D341Med (cell line): ENCODE measurements around the gene FAM204A.

Experiments
- DNase-seq: peaks from one replicate; pipeline ENCODE4 v3.0.0; 2012; ENCODE audit warnings: low spot score

The FAM204A gene

DNA sequence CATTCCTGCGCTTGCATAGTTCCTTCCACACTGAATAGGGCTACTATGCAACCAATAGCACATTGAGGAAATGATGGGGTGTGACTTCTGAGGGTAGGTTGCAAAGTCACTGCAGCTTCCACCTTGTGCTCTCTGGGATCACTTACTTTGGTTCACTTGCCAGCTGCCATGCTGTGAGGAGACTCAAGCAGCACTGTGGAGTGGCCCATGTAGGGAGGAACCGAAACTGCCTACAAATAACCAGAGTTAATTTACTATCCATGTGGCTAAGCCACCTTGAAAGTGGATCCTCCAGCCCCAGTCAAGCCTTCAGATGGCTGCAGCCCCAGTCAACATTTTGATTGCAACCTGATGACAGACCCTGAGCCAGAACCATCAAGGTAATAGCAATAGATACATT is 64.3 kb downstream of the FAM204A start:
- no peak for DNase-seq

GRCh38 chr10:118276727-118277126 is 65.4 kb downstream of the FAM204A start:
- no peak for DNase-seq

DNA sequence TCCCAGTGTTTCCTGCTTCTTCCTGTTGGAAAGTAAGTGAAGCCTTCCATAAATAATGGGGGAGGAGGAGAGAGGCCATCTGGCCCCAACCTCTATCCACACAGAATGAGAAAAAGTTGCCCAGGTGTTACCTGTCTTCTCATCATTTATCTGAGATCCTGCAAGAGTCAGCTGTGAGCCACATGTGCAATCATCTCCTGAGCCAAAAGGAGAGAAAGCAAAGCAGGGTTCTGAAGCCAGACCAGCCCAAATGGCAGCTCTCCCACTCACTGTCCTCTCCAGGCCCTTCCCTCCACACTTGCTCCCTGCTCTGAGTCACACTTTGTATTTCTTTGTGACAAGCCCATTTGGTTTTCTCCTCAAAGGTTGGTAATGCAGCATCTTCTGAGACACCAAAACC is 65.9 kb downstream of the FAM204A start:
- DNase-seq = no peak

- DNase-seq = no peak
Observed at GRCh38 chr10:118273662-118274061, 68.5 kb downstream of the FAM204A start.

DNA sequence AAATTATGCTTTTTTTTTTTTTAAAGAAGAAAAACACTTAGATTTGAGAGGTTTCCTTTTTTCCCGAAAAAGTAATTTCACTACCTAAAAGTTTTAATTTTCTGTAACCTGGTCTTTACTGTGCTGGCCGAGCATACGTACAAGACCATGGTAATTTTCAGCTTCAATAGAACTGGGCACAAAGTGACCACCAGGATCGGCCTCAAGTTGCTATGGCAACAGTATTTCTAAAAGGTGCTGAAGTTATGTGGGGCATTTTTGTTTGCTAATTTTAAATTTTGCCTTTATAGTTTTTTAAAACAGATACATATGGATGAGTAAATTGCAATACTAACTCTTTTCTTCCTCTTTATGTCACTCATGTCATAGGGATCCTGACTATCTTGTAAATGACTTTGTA is 69.4 kb downstream of the FAM204A start:
- no peak for DNase-seq

DNA sequence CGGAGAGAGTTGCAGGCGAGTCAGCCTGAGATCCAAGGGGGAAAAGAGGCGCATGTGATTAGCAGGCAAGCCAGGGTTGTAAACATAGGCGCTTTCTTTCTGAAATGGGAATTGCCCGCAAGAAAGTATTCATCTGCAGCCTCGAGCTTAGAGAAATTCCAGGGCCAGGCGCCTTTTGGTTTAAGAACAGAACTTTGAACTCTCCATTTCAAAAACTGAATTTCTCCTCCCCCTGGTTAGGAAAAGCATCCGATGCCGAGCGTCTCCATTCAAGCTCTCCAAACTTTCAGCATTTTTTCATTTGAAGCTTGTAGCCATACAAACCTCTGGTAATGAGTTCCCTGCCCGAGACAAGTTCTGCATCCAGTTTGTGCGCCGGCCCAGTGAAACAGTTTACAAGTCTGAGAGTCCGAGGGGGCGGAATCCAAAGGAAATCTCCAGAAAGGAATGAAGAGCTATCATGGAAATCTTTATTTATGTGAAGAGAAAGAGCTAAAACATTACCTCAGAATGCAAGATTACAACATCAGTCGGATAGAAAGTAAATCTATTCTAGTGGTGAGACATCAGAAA is 69.9 kb downstream of the FAM204A start:
- no peak for DNase-seq

DNA sequence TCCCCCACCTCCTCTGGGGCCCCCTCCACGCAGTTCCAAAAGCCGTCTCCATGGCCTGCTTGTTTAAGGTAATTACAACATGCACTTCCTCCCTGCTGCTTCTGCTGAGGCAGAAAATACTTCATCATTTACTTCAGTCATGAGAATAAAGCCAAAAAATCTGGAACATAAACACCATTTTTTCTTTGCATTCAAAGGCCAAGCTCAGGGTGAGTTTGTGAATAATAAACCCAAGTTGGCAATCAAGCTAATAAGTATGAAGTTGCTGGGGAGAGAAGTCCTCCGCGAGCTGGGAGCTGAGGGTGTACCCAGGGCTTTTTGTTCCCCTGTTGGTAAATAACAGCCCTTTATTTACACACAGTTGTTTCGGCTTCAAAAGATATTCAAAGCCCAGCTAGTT is 70.5 kb downstream of the FAM204A start:
- no peak for DNase-seq

DNA sequence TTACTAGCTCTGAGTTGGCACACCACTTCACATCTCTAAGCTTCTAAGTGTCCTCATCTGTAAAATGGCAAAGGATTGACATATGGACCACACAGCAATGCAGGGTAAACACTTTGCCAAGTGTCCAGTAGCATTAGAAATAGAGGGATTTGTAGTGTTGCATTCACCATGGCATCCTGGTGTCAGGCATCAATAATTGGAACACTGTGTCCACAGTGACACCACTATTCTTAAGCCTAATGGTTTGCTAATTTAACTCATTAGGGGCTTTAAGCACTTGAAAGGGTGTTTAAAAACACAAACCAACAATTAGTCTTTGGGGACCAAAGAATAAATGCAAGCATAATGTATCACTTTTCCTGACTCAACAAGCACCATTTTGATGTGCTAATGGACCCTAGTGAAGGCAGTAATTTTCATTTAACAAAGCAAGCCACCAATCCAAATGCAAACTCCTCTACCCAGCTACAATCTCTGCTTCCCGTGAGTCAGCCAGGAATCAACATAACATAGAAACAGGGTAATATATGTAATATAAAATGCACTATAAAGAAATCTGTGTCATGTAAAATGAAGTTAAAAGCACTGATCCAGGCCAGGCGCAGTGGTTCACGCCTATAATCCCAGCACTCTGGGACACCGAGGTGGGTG is 75.9 kb downstream of the FAM204A start:
- DNase-seq = no peak

GRCh38 chr10:118264838-118265470 is 77.2 kb downstream of the FAM204A start:
- DNase-seq = no peak

DNA sequence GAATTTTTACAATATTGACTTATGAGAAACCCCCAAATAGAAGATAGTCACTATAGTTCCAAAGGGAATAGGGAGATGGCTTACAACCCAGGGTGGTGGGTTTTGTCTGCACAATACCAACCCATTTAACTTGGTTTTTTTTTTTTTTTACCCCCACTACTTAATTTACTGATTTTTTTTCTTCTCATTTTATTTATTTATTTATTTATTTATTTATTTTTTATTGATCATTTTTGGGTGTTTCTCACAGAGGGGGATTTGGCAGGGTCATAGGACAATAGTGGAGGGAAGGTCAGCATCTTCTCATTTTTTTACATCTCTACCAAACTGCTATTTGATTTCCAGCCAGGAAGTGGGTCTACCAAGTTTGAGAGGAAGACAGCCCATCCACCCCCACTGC is 77.9 kb downstream of the FAM204A start:
- no peak for DNase-seq

DNA sequence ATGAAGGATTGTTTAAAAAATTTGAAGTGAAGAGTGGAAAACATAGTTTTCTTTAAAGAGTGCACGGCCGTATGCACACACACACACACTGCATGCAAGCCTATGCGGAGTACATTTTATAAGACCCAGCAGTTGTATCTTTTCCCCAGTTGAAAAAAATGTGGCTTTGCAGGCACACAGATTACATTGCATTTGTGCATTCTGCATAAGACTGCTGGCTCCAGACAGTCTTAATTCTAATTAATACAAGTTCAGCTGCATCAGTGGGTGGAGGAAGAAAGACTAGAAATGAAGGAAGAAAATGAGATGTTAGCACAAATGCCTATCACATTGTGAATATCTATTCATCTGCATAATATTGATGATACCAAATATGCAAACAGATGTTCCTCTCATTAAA is 79.6 kb downstream of the FAM204A start:
- DNase-seq = no peak

- DNase-seq = peak; percentile 65
Observed at GRCh38 chr10:118259288-118259906, 82.7 kb downstream of the FAM204A start.

GRCh38 chr10:118258285-118258684 is 83.8 kb downstream of the FAM204A start:
- no peak for DNase-seq

GRCh38 chr10:118256825-118257570 is 85.1 kb downstream of the FAM204A start:
- no peak for DNase-seq

DNA sequence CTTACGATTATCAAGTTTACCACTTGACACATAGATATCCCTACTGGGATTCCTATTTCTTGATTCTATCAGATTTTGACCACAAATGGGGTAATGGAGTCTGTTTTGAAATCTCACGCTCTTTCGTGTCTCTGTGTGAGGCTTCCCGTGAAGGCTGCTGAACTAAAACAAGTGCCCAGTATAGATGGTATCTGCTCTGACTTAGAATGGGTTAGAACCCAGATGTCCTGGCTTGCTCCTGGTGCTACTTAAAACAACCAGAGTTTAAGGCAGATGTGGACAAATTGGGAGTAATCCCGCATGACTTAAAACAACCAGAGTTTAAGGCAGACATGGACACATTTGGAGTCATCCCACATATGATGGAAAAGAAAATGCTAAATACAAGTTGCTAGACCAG is 85.9 kb downstream of the FAM204A start:
- no peak for DNase-seq

DNA sequence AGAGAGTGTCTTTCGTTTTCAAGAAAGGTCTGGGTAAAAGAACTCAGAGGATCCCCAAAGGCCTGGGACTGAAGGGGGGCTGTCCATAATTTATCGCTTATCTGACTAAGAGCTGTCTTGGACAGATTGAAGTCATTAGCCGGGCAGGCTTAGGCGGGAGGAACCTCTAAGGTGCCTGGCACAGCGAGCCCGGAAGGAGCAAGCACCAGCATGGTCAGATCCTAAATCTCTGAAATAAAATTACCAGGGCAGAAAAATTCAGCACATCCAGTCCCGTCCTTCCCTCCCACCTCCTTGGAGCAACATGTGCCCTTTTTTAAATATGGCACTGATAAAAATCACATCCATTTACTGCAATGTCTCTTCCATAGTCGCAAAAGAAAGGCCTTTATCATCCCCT is 86.8 kb downstream of the FAM204A start:
- no peak for DNase-seq

- DNase-seq = no peak
Observed at GRCh38 chr10:118254654-118255053, 87.5 kb downstream of the FAM204A start.

DNA sequence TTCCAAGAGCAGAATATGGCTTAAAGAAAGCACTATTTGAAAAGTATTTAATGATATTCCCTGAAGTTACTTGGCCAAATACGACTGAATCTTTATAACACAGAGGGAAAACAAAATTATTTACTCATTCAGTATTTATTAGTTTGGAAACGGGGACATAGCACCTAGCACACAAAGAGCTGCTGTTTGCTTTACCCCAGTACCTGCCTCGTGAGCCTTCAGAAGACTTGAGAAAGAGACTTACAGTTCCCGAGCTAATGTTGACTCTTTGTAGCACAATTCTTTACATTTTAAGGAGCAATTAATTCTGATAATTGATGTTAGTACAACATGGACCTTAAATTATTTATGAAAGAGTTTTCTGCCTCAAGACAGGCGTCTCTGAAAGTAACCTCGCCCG is 88.7 kb downstream of the FAM204A start:
- DNase-seq = no peak

DNA sequence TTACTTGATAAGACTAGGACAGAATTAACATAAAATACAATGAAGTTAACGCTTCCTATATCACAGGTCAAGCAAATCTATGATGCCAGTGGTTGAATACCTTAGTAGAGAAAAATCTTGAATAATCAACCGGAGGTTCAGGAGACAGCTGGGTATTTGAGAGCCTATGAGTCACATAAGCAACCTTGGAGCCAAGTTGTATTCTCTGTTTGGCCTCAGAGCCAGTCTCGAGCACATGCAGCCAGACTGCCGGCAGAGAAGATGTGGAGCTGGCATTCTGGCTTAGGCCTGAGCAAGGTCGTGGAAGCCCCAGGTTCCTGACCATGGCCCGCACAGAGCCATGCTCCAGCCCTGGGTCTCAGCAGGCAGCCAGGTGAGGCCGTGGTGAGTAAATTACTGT is 90.3 kb downstream of the FAM204A start:
- no peak for DNase-seq

DNA sequence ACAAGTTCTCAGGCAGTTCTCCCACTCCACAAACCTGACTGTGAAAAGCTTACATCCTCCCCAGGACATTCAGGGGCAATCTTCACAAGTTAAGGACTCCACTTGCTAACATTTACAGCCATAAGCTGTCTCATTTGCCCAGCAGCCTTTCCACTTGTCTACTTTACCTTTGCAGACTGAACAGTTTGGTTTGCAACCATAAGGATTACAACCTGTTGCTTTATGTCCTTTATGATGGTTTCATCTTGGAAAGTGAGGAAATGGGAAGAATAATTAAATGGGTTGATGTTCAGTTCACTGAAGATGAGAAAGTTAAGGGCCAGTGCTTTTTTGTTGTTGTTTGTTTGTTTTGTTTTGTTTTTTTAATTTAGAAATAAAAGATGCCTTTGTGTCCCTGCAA is 92.4 kb downstream of the FAM204A start:
- DNase-seq = no peak
